Sciatic nerve (tissue), 2 donors: ENCODE data around the gene METAP2. TPM values are rescaled to one million over a fixed set of nuclear protein-coding genes. Genes with fewer than 3 reads are reported as not detected.
A peak's percentile ranks its signal among the peaks of the same experiment; 100 is the strongest.
"Not testable (repeated sequence)": the region's sequence is repeated elsewhere in the genome, so short reads cannot be mapped to it uniquely, and the experiment has no call there.

Experiments
- ATAC-seq: fragments of 200-7000 bp; cut with Tn5 transposase; one replicate; pipeline ENCODE4 v1.9.1; 2020; ENCODE audit warnings: mild to moderate bottlenecking, moderate library complexity
- DNase-seq: peaks from one replicate; pipeline ENCODE4 v3.0.0-alpha.2; 2020; ENCODE audit warnings: low spot score
- intact Hi-C: fragments of 100-400 bp; cut with DNase I; formaldehyde crosslinking; loops from one replicate; pipeline ENCODE4 v1.14.2; 2022
- total RNA-seq: library from RNA; stranded (reverse); fragmentation: NEBNext Ultra II Directional; extraction: Animal tissue kit (Norgen Biotek cat#: 25700); gene quantifications from one replicate; pipeline ENCODE4 v1.2.1, GENCODE V29; 2021
- donor health status: DM: no; HTN: no; CAD: no.
- donor health status: DM: no; HTN: no; CAD: no.

METAP2 gene
- total RNA-seq: 65.8 TPM

- intact Hi-C loops: no loop called here
- ATAC-seq (peak; percentile 100), DNase-seq (peak; percentile 96)
Observed at GRCh38 chr12:95473884-95474659, at the start of gene METAP2. TSS of gene METAP2 (plus strand) at chr12:95474152. CDS start at chr12:95474180, 28 bp downstream.

DNA sequence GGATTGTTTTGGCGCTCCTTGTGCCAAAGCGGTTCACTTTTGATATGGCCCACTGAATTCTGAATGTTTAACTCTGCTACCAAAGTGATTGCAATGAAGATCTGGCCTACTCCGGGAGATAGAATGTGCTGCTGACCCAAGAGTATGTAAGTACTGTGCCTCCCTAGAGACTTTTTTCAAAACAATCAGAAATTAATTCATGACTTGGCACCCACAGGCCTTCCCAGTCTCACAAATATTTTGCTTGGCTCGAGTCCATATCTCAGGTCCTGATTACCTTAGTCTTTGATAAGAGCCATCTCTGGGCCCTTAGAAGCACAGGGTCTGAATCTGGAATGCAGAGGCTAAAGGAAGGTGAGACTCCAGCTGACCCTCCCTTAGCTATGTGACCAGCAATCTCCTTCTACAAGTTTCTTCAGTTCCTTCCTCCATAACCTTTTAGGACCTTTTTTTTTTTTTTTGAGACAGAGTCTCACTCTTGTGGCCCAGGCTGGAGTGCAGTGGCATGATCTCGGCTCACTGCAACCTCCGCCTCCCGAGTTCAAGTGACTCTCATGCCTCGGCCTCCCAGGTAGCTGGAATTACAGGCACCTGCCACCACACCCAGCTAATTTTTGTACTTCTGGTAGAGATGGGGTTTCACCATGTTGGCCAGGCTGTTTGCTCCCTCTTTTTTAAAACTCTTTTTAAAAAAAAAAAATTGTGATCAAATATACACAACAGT is 49.5 kb upstream of the METAP2 start:
- DNase-seq: no peak
- ATAC-seq: no peak
- intact Hi-C loops: no loop called here

DNA sequence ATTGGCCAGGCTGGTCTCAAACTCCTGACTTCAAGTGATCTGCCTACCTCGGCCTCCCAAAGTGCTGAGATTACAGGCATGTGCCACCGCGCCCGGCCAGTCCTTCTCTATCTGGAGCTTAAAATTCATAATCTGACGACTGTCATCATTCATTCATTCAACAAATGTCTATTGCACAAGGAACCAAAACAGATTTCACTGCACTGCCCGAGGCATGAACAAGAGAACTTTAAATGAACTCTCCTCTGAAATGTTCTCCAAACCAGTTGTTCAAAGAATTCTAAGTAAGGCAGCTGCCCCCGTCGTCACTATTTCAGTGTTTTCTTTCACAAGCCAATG is 44.8 kb upstream of the METAP2 start:
- intact Hi-C loops: no loop called here
- DNase-seq (no peak), ATAC-seq (no peak)

DNA sequence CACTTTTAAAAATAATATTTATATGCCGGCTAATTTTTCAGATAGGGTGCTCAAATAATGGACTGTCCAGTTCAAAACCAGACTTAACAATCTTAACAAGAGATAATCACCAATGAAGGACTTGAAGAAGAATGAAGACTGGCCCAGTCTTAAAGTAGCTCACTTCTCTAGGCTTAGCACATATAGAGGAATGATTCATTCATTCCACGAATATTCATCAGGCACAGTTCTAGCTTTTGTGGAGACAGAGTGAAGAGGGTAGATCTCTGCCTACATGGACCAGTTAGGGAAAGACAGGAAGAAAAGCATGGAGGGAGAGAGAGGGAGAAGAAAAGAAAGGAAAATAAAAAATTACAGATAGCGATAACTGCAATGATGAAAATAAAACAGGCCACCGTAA is 42.8 kb upstream of the METAP2 start:
- intact Hi-C loops: no loop called here
- DNase-seq (no peak), ATAC-seq (no peak)

DNA sequence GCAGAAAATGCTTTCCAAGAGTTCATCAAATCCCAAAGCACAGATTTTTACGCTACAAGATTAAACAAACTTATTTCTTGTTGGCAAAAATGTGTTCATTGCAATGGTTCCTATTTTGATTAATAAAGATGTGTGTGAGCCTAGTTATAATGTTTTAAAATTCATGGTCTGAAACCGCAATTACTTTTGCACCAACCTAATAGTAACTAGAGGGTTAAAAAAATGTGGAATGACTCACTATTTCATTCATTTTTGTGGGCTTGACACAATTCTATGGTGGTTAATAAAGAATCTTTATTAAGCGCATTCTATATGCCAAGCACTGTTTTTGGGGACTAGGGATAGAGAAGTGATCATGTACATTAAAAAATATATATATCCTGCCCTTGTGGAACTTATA is 38.6 kb upstream of the METAP2 start:
- intact Hi-C loops: no loop called here
- DNase-seq (no peak), ATAC-seq (no peak)

GRCh38 chr12:95437565-95437964 is 36.4 kb upstream of the METAP2 start:
- ATAC-seq (no peak), DNase-seq (no peak)
- intact Hi-C loops: no loop called here

DNA sequence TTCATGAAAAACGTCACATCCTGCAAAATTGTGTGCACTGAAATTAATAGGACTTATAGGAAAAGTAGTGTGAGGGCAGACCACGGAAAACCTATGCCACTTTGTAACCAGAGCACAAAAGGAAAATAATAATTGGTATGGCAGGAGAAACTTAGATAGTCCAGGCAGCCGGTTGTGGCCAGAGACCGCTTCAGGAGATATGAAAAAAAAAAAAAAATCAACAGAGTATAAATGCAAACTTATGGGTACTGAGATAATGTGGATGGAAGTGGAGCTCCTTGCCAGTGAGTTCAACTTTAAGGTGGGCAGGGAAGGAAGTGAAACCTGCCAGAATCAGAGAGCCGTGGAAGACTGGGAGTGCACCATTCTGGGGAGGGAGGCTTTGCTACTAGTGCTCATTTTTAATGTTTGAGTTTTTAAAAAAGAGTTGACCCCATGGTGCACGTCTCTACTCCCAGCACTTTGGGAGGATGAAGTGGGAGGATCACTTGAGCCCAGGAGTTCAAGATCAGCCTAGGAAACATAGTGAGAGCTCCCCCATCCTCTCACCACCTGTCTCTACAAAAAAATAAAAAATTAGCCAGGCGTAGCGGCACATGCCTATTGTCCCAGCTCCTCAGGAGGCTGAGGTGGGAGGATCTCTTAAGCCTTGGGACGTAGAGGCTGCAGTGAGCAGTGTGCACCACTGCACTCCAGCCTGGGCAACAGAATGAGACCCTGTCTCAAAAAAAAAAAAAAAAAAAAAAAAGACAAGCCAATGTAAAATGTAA is 34.3 kb upstream of the METAP2 start:
- DNase-seq (no peak), ATAC-seq (no peak)
- intact Hi-C loops: no loop called here

- ATAC-seq (no peak), DNase-seq (no peak)
- intact Hi-C loops: no loop called here
Observed at GRCh38 chr12:95440401-95440800, 33.6 kb upstream of the METAP2 start.

DNA sequence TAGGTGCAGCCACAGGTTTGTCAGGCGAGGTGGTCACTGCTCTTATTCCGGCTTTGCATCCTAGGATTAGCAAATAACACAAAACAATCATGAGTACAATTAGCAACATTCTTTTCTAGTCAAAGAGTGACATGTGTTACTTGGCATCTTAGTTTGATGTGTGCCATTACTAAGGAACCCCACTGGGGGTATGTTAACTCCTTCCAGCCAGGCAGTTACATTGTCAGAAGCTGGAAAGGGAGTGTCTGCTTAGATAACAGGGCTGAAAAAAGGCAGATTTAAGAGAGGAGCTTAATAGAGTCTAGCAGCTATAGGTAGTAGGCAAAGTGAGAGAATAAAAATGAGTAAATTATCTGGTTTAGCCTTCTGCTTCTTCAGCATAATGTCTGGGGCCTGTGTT is 30.5 kb upstream of the METAP2 start:
- intact Hi-C loops: no loop called here
- DNase-seq: no peak
- ATAC-seq: no peak

- DNase-seq, ATAC-seq, intact Hi-C loops: not testable (repeated sequence)
Observed at GRCh38 chr12:95445099-95445498, 28.9 kb upstream of the METAP2 start.

GRCh38 chr12:95445884-95446505 is 28.0 kb upstream of the METAP2 start:
- no peak for ATAC-seq
- intact Hi-C loops: no loop called here
- DNase-seq: no peak

GRCh38 chr12:95446506-95446900 is 27.4 kb upstream of the METAP2 start:
- intact Hi-C loops: no loop called here
- DNase-seq: peak; percentile 65
- peak; percentile 94 for ATAC-seq

- ATAC-seq, DNase-seq, intact Hi-C loops: not testable (repeated sequence)
Observed at GRCh38 chr12:95449656-95450055, 24.3 kb upstream of the METAP2 start.

DNA sequence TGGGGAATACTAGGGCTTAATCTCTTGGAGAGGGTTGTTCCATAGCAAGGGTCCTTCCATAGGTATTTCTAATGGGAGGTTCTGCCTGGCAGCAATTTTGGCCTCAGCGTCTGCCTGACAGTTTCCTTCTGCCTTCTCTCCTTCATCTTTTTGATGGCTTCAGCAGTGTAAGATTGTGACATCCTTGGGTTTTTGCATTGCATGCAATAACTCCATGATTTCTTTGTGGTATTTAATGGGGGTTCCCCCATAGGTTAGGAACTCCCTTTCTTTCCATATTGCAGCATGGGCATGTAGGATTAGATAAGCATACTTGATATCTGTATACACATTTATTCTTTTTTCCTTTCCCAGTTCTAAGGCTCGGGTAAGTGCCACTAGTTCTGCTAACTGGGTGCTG is 21.5 kb upstream of the METAP2 start:
- ATAC-seq, intact Hi-C loops: not testable (repeated sequence)

DNA sequence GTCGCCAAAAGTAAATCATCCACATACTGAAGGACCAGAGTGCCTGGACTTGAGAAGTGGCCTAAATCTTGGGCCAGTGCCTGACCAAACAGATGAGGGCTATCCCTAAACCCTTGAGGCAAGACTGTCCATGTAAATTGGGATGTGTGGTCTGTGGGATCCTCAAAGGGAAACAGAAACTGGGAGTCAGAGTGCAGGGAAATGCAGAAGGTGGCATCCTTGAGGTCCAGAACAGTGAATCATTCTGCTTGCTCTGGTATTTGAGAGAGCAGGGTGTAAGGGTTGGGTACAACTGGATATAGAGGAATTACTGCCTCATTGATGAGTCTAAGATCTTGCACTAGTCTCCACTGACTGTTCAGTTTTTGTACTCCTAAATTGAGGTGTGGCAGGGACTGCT is 20.1 kb upstream of the METAP2 start:
- DNase-seq, intact Hi-C loops, ATAC-seq: not testable (repeated sequence)

More for the DNA sequence above, 21.5 kb upstream of the METAP2 start:
- DNase-seq: not testable (repeated sequence)

DNA sequence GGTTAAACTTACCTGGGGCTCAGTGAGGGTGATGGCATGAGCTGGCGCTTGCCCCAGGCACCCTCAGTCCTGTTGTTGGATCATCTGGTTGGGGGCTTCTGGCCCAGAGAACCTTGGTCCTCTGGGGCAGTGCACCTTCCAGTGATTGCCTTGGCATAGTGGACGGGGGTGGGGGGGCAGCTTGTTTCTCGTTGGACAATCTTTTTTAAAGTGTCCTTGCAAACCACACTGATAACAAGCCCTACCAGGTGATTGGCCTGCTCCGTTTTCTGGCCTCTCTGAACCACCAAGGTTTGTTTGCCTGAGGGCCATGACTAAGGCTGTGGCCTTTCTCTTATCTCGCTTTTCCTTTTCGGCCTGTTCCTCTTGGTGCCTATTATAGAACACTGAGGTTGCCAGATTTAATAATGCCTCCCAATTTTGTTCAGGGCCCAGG is 19.2 kb upstream of the METAP2 start:
- DNase-seq, intact Hi-C loops, ATAC-seq: not testable (repeated sequence)

GRCh38 chr12:95457605-95458004 is 16.3 kb upstream of the METAP2 start:
- DNase-seq, intact Hi-C loops, ATAC-seq: not testable (repeated sequence)

GRCh38 chr12:95458761-95459160 is 15.2 kb upstream of the METAP2 start:
- no peak for DNase-seq
- no peak for ATAC-seq
- intact Hi-C loops: no loop called here

DNA sequence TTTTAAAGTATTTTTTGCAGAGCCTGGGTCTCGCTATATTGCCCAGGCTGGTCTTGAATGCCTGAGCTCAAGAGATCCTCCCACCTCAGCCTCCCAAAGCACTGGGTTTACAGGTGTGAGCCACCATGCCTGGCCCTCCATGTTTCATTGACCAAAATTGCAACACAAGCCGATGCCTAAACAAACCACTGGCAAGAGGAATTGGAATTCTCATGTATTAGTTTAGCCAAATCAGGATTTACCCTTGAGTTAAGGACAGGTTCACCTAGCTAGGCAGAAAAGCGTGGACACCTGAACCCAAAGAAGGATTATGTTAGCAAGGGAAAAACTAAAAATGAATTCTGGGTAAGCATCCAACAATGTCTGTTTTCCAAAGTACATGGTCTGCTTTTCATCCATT is 14.6 kb upstream of the METAP2 start:
- ATAC-seq: no peak
- DNase-seq: no peak
- intact Hi-C loops: no loop called here
